ENCODE data around the gene INO80C. TPM values are rescaled to one million over a fixed set of nuclear protein-coding genes. Genes with fewer than 3 reads are reported as not detected.
"Not testable (repeated sequence)": the region's sequence is repeated elsewhere in the genome, so short reads cannot be mapped to it uniquely, and the experiment has no call there.

INO80C gene
- total and polyA plus RNA-seq, 2 donors from 2014 or later = 20.9 to 38.2 TPM

DNA sequence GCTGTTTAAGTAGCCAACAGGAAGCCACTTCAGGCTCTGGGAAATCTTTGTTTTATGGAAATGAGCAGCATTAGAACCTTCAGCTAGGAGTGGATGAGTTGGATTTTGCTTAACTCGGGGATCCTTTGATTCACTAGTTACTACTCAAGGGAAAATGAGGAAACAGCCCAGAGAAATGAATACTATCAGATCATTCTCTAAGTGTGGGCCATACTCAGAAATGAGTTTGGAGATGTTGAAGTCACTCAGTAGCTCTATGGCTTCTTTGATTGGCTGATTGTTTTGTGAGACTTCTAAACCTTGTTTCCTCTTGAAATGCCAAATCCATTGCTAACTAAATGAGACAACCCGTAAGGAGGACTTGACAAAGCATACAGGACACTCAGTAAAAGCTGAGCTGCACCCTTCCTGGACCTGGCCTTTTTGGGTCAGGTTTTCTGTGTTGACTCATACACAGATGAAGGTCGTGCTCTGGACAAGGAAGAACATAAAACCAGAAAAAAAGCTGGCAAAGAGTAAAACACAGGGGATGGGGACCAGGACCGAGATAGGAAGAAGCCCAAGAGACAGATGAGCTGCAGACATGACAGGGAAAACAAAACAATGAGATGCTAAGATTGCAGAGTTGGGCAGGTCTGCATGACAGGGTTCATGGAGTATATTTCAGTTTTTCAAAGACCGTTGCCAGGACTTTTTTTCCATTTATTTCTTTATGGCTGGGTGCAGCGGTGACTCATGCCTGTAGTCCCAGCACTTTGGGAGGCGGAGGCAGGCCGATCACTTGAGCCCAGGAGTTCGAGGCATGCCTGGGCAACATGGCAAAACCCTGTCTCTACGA lies 41.6 kb downstream of the INO80C start:
- no peak overlapping the region for H3K27ac ChIP-seq (ENCODE audit: low read depth in 2 of 2, low read length in 2 of 2)
- no peaks in the 10 kb centered on the region for H3K36me3 ChIP-seq (ENCODE audit: control insufficient read depth in 2 of 3, insufficient read depth in 3 of 3, low read length in 3 of 3)
- FAIRE-seq (no peak), DNase-seq (no peak)
- H3K4me1 ChIP-seq (ENCODE audit: control insufficient read depth in 2 of 3, insufficient read depth in 2 of 3, low read depth in 1 of 3, low read length in 3 of 3) = peaks cover 0 to 3% (median 0%) of the 10 kb centered on the region in 3 donors
- H3K27me3 ChIP-seq (ENCODE audit: control insufficient read depth, insufficient read depth, low read length) = no peaks in the 10 kb centered on the region
- no peak overlapping the region for H3K9ac ChIP-seq (ENCODE audit: low read length in 3 of 3)
- no peaks in the 10 kb centered on the region for H3K9me3 ChIP-seq (ENCODE audit: control insufficient read depth in 2 of 3, insufficient read depth in 1 of 3, low read length in 3 of 3)
- H3K4me3 ChIP-seq (ENCODE audit: low read length in 3 of 3) = no peak overlapping the region
- intact Hi-C loops (cut with DNase I) = no loop called here
- TF ChIP-seq, protein P1, sequence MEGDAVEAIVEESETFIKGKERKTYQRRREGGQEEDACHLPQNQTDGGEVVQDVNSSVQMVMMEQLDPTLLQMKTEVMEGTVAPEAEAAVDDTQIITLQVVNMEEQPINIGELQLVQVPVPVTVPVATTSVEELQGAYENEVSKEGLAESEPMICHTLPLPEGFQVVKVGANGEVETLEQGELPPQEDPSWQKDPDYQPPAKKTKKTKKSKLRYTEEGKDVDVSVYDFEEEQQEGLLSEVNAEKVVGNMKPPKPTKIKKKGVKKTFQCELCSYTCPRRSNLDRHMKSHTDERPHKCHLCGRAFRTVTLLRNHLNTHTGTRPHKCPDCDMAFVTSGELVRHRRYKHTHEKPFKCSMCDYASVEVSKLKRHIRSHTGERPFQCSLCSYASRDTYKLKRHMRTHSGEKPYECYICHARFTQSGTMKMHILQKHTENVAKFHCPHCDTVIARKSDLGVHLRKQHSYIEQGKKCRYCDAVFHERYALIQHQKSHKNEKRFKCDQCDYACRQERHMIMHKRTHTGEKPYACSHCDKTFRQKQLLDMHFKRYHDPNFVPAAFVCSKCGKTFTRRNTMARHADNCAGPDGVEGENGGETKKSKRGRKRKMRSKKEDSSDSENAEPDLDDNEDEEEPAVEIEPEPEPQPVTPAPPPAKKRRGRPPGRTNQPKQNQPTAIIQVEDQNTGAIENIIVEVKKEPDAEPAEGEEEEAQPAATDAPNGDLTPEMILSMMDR (IDR thresholded peaks at IDR 0.05; ENCODE audit: borderline replicate concordance, extremely low read depth, insufficient read depth) = no peak

DNA sequence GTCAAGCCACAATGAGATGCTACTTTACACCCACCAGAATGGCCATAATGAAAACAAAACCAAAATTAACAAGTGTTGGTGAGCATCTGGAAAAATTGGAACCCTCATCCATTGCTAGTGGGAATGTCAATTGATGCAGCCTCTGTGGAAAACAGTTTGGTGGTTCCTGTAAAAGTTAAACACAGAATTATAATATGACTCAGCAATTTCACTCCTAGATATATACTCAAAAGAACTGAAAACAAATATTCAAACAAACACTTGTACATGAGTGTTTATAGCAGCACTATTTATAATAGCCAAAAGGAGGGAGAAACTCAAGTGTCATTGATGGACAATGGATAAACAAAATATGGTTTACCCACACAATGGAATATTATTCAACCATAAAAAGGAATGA lies 43.0 kb downstream of the INO80C start:
- TF ChIP-seq, protein P1 (IDR thresholded peaks at IDR 0.05; ENCODE audit: borderline replicate concordance, extremely low read depth, insufficient read depth) = no peak
- H3K4me1 ChIP-seq (ENCODE audit: control insufficient read depth in 2 of 3, insufficient read depth in 2 of 3, low read depth in 1 of 3, low read length in 3 of 3) = peaks cover 0 to 3% (median 0%) of the 10 kb centered on the region in 3 donors
- H3K27ac ChIP-seq (ENCODE audit: low read depth in 2 of 2, low read length in 2 of 2) = no peak overlapping the region
- no peaks in the 10 kb centered on the region for H3K27me3 ChIP-seq (ENCODE audit: control insufficient read depth, insufficient read depth, low read length)
- H3K36me3 ChIP-seq (ENCODE audit: control insufficient read depth in 2 of 3, insufficient read depth in 3 of 3, low read length in 3 of 3) = no peaks in the 10 kb centered on the region
- H3K4me3 ChIP-seq (ENCODE audit: low read length in 3 of 3) = no peak overlapping the region
- no peaks in the 10 kb centered on the region for H3K9me3 ChIP-seq (ENCODE audit: control insufficient read depth in 2 of 3, insufficient read depth in 1 of 3, low read length in 3 of 3)
- DNase-seq = no peak
- FAIRE-seq = no peak
- intact Hi-C loops (cut with DNase I) = no loop called here
- H3K9ac ChIP-seq (ENCODE audit: low read length in 3 of 3) = no peak overlapping the region

DNA sequence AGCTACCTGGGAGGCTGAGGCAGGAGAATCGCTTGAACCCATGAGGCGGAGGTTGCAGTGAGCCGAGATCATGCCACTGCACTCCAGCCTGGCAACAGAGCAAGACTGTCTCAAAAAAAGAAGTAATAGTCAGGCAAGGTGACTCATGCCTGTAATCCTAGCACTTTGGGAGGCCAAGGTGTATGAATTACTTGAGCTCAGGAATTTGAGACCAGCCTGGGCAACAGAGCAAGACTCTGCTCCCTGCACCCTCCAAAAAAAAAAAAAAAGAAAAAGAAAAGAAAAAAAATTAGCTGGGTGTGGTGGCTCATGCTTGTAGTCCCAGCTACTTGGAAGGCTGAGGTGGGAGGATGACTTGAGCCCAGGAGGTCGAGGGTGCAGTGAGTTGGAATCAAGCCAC lies 44.7 kb downstream of the INO80C start:
- H3K9ac ChIP-seq (ENCODE audit: low read length in 3 of 3); H3K27ac ChIP-seq (ENCODE audit: low read depth in 2 of 2, low read length in 2 of 2); H3K4me1 ChIP-seq (ENCODE audit: control insufficient read depth in 2 of 3, insufficient read depth in 2 of 3, low read depth in 1 of 3, low read length in 3 of 3); H3K36me3 ChIP-seq (ENCODE audit: control insufficient read depth in 2 of 3, insufficient read depth in 3 of 3, low read length in 3 of 3); H3K4me3 ChIP-seq (ENCODE audit: low read length in 3 of 3); intact Hi-C loops (cut with DNase I); H3K27me3 ChIP-seq (ENCODE audit: control insufficient read depth, insufficient read depth, low read length); FAIRE-seq; DNase-seq; H3K9me3 ChIP-seq (ENCODE audit: control insufficient read depth in 2 of 3, insufficient read depth in 1 of 3, low read length in 3 of 3): not testable (repeated sequence)

DNA sequence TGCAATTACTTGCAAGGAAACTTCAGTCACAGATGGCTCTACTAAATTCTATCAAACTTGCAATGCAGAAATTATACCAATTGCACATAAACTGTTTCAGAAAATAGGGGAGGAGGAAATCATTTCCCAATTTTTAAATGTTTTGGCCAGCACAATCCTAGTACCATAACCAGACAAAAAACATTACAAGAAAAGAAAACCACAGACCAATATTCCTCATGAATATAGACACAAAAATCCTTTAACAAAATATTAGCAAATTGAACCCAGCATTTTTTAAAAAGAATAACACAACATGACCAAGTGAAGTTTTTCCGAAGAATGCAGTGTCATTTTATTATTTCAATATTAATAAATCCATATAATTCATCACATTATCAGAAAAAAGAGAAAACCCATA lies 45.8 kb downstream of the INO80C start:
- Histone ChIP-seq H3K36me3 (ENCODE audit: control insufficient read depth in 2 of 3, insufficient read depth in 3 of 3, low read length in 3 of 3) (no peaks in the 10 kb centered on the region), H3K9ac (ENCODE audit: low read length in 3 of 3) (no peak overlapping the region), H3K9me3 (ENCODE audit: control insufficient read depth in 2 of 3, insufficient read depth in 1 of 3, low read length in 3 of 3) (no peaks in the 10 kb centered on the region), H3K27ac (ENCODE audit: low read depth in 2 of 2, low read length in 2 of 2) (no peak overlapping the region), H3K27me3 (ENCODE audit: control insufficient read depth, insufficient read depth, low read length) (no peaks in the 10 kb centered on the region), H3K4me1 (ENCODE audit: control insufficient read depth in 2 of 3, insufficient read depth in 2 of 3, low read depth in 1 of 3, low read length in 3 of 3) (no peaks in the 10 kb centered on the region), H3K4me3 (ENCODE audit: low read length in 3 of 3) (no peak overlapping the region)
- no peak for DNase-seq
- TF ChIP-seq, protein P1 (IDR thresholded peaks at IDR 0.05; ENCODE audit: borderline replicate concordance, extremely low read depth, insufficient read depth) = no peak
- intact Hi-C loops (cut with DNase I) = no loop called here
- FAIRE-seq = no peak
